HCT116 (cell line): ENCODE measurements around the gene MXRA7.

Experiments used
- ATF3 ChIP-seq: IDR thresholded peaks from 2 replicates; pipeline ENCODE4 v1.6.1; 2012
- CEBPB ChIP-seq: IDR thresholded peaks from 2 replicates; pipeline ENCODE4 v1.6.1; 2012; ENCODE audit warnings: low read depth
- EGR1 ChIP-seq: IDR thresholded peaks from 2 replicates; pipeline ENCODE4 v1.6.1; 2012; ENCODE audit warnings: low read depth
- ELF1 ChIP-seq: IDR thresholded peaks from 2 replicates; pipeline ENCODE4 v1.6.1; 2012; ENCODE audit warnings: low read depth, borderline replicate concordance
- JUND ChIP-seq: IDR thresholded peaks from 2 replicates; pipeline ENCODE4 v1.6.1; 2012
- MAX ChIP-seq: IDR thresholded peaks from 2 replicates; pipeline ENCODE4 v1.6.1; 2012
- POLR2A ChIP-seq: IDR thresholded peaks from 2 replicates; pipeline ENCODE4 v1.7.0; 2011; ENCODE audit warnings: borderline replicate concordance; ENCODE audit not compliant: insufficient read depth, insufficient read length; ENCODE audit errors: extremely low read depth
- RAD21 ChIP-seq: IDR thresholded peaks from 2 replicates; pipeline ENCODE4 v1.6.1; 2012; ENCODE audit warnings: low read depth, mild to moderate bottlenecking
- SRF ChIP-seq: IDR thresholded peaks from 2 replicates; pipeline ENCODE4 v1.6.1; 2012; ENCODE audit warnings: low read depth
- TCF7L2 ChIP-seq: IDR thresholded peaks from 2 replicates; pipeline ENCODE4 v1.7.0; 2011; ENCODE audit warnings: borderline replicate concordance, inconsistent platforms; ENCODE audit not compliant: insufficient read depth, insufficient read length; ENCODE audit errors: extremely low read depth
- ZFX ChIP-seq: fragments of 450-650 bp; IDR thresholded peaks from 2 replicates; pipeline ENCODE4 v1.6.1; 2017
- ZNF274 ChIP-seq: fragments of 200-500 bp; sonication (Bioruptor generic); IDR thresholded peaks from 2 replicates; pipeline ENCODE4 v1.6.1; 2014; ENCODE audit warnings: mild to moderate bottlenecking, low read depth, low read length, inconsistent platforms
- TF ChIP-seq, protein P1 (sequence below), 3 experiments: fragments of 200-600 bp in 1 of 3; sonication (generic) in 1 of 3; IDR thresholded peaks in 2 of 3; conservative IDR thresholded peaks in 1 of 3; 2 replicates each; pipeline ENCODE4 v1.5.1; 2012 to 2017; ENCODE audit warnings: low read depth in 2 of 3, low read length in 2 of 3, antibody characterized with exemption in 1 of 3, borderline replicate concordance in 1 of 3, control low read depth in 1 of 3, mild to moderate bottlenecking in 1 of 3, mixed read lengths in 1 of 3, mixed run types in 1 of 3, moderate library complexity in 1 of 3; ENCODE audit not compliant: insufficient read depth in 1 of 3
- TF ChIP-seq, protein P2 (sequence below): IDR thresholded peaks from 2 replicates; pipeline ENCODE4 v1.6.1; 2012; ENCODE audit warnings: low read depth

DNA sequence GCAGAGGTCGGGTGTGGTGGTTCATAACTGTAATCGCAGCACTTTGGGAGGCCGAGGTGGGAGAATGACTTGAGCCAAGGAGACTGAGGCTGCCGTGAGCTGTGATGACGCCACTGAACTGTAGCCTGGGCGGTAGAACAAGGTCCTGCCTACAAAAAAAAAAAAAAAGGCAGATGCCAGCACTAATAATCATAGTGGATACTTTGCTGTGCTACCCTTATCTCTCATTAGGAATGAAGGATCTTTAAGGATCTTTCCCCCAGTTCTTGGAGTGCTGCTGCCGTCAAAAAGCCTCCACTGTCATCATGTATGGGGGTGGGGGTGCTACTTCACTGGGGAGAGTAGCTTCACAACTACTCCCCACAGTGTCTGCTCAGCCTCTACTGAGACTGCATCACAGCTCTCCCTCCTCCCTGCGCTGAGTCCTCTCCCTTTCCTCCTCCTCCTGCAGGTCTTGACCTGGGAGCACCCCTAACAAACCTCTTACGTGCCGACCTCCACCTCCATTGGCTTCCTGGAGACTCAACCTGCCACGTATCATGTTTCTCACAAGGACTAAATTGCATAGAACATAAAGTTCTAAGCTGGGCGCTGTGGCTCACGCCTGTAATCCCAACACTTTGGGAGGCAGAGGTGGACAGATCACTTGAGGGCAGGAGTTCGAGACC lies 42.8 kb downstream of the MXRA7 start:
- TF ChIP-seq ZNF274 (no peak), ATF3 (no peak), EGR1 (no peak), ELF1 (no peak), CEBPB (no peak), SRF (no peak), MAX (no peak), POLR2A (no peak), ZFX (no peak), TCF7L2 (no peak), JUND (no peak), RAD21 (no peak)
- TF ChIP-seq, protein P1, sequence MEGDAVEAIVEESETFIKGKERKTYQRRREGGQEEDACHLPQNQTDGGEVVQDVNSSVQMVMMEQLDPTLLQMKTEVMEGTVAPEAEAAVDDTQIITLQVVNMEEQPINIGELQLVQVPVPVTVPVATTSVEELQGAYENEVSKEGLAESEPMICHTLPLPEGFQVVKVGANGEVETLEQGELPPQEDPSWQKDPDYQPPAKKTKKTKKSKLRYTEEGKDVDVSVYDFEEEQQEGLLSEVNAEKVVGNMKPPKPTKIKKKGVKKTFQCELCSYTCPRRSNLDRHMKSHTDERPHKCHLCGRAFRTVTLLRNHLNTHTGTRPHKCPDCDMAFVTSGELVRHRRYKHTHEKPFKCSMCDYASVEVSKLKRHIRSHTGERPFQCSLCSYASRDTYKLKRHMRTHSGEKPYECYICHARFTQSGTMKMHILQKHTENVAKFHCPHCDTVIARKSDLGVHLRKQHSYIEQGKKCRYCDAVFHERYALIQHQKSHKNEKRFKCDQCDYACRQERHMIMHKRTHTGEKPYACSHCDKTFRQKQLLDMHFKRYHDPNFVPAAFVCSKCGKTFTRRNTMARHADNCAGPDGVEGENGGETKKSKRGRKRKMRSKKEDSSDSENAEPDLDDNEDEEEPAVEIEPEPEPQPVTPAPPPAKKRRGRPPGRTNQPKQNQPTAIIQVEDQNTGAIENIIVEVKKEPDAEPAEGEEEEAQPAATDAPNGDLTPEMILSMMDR (IDR thresholded peaks at IDR 0.05 in 2 of 3, conservative IDR thresholded peaks at IDR 0.05 in 1 of 3; ENCODE audit: borderline replicate concordance in 1 of 3, insufficient read depth in 1 of 3, low read depth in 2 of 3, low read length in 2 of 3) = no peak
- TF ChIP-seq, protein P2, sequence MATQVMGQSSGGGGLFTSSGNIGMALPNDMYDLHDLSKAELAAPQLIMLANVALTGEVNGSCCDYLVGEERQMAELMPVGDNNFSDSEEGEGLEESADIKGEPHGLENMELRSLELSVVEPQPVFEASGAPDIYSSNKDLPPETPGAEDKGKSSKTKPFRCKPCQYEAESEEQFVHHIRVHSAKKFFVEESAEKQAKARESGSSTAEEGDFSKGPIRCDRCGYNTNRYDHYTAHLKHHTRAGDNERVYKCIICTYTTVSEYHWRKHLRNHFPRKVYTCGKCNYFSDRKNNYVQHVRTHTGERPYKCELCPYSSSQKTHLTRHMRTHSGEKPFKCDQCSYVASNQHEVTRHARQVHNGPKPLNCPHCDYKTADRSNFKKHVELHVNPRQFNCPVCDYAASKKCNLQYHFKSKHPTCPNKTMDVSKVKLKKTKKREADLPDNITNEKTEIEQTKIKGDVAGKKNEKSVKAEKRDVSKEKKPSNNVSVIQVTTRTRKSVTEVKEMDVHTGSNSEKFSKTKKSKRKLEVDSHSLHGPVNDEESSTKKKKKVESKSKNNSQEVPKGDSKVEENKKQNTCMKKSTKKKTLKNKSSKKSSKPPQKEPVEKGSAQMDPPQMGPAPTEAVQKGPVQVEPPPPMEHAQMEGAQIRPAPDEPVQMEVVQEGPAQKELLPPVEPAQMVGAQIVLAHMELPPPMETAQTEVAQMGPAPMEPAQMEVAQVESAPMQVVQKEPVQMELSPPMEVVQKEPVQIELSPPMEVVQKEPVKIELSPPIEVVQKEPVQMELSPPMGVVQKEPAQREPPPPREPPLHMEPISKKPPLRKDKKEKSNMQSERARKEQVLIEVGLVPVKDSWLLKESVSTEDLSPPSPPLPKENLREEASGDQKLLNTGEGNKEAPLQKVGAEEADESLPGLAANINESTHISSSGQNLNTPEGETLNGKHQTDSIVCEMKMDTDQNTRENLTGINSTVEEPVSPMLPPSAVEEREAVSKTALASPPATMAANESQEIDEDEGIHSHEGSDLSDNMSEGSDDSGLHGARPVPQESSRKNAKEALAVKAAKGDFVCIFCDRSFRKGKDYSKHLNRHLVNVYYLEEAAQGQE = no peak
